Activated CD8-positive, alpha-beta T cell treated with anti-CD3 and anti-CD28 coated beads for 36 hours (primary cell): ENCODE results near the gene GALR2. TPM values are rescaled to one million over a fixed set of nuclear protein-coding genes. Genes with fewer than 3 reads are reported as not detected.

Experiments used
- ATAC-seq: fragments of 200-7000 bp; cut with Tn5 transposase; one replicate; pipeline ENCODE4 v1.10.0; 2021; ENCODE audit warnings: mild to moderate bottlenecking, moderate library complexity
- CTCF ChIA-PET: fragments of 350-600 bp; sonication (Branson Sonifier 250); formaldehyde crosslinking; loops from one replicate; lab custom pipeline; 2021; ENCODE audit warnings: antibody characterized with exemption; lab: Charles Lee
- POLR2A ChIA-PET: fragments of 350-600 bp; sonication (Branson Sonifier 250); formaldehyde crosslinking; loops from one replicate; lab custom pipeline; 2021; ENCODE audit warnings: antibody characterized with exemption; lab: Charles Lee
- DNase-seq: peaks from one replicate; pipeline ENCODE4 v3.0.0-alpha.2; 2020
- H3K27ac Mint-ChIP-seq: one replicate; pipeline ENCODE4 v1.8.0; 2021; ENCODE audit warnings: mild to moderate bottlenecking, mixed read lengths
- H3K27me3 Mint-ChIP-seq: one replicate; pipeline ENCODE4 v1.8.0; 2021; ENCODE audit warnings: mixed read lengths
- H3K36me3 Mint-ChIP-seq: one replicate; pipeline ENCODE4 v1.8.0; 2021; ENCODE audit warnings: low read depth, mixed read lengths
- H3K4me1 Mint-ChIP-seq: one replicate; pipeline ENCODE4 v1.8.0; 2021; ENCODE audit warnings: low read depth, mixed read lengths
- H3K4me3 Mint-ChIP-seq: one replicate; pipeline ENCODE4 v1.8.0; 2021; ENCODE audit warnings: mild to moderate bottlenecking, moderate library complexity, mixed read lengths
- H3K9me3 Mint-ChIP-seq: one replicate; pipeline ENCODE4 v1.8.0; 2021; ENCODE audit warnings: mixed read lengths
- intact Hi-C: fragments of 100-400 bp; cut with micrococcal nuclease; formaldehyde crosslinking; loops from one replicate; pipeline ENCODE4 v1.10.0; 2022
- total RNA-seq, 2 experiments: library from RNA; stranded (reverse); gene quantifications; one replicate each; pipeline ENCODE4 v1.2.3, GENCODE V29; 2021
- TF ChIP-seq, protein P1 (sequence below): fragments of 200-600 bp; IDR thresholded peaks from one replicate; pipeline ENCODE4 v1.8.0; 2022; ENCODE audit warnings: antibody characterized with exemption, mild to moderate bottlenecking

The GALR2 gene
- total RNA-seq, 2 experiments from 2014 or later: 1.6 to 2.1 TPM

- TF ChIP-seq, protein P1, sequence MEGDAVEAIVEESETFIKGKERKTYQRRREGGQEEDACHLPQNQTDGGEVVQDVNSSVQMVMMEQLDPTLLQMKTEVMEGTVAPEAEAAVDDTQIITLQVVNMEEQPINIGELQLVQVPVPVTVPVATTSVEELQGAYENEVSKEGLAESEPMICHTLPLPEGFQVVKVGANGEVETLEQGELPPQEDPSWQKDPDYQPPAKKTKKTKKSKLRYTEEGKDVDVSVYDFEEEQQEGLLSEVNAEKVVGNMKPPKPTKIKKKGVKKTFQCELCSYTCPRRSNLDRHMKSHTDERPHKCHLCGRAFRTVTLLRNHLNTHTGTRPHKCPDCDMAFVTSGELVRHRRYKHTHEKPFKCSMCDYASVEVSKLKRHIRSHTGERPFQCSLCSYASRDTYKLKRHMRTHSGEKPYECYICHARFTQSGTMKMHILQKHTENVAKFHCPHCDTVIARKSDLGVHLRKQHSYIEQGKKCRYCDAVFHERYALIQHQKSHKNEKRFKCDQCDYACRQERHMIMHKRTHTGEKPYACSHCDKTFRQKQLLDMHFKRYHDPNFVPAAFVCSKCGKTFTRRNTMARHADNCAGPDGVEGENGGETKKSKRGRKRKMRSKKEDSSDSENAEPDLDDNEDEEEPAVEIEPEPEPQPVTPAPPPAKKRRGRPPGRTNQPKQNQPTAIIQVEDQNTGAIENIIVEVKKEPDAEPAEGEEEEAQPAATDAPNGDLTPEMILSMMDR: no peak
- DNase-seq (no peak), ATAC-seq (no peak)
- intact Hi-C loops: loop anchor here (2.0 to 5.0 kb wide), 2 partner anchors 63 to 159 kb away; no protein-coding TSS in a partner anchor
- Mint-ChIP-seq H3K4me3 (no peak overlapping the region), H3K9me3 (no peaks in the 10 kb centered on the region), H3K27me3 (no peaks in the 10 kb centered on the region), H3K36me3 (no peaks in the 10 kb centered on the region), H3K4me1 (peaks cover 10% of the 10 kb centered on the region), H3K27ac (no peak overlapping the region)
- ChIA-PET POLR2A (interaction anchor here (1.0 to 7.8 kb wide), 5 partner anchors 14 to 160 kb away, joined by 3 to 83 read pairs (median 4); partner anchors contain the start of genes EXOC7 and UBALD2), CTCF (interaction anchor here (0.9 to 13.9 kb wide), 10 partner anchors 12 to 266 kb away, joined by 3 to 236 read pairs (median 8); no protein-coding TSS in a partner anchor)
Observed at GRCh38 chr17:76119409-76120371, 45.1 kb downstream of the GALR2 start.

- no peak overlapping the region for H3K4me3 Mint-ChIP-seq
- H3K27me3 Mint-ChIP-seq: no peaks in the 10 kb centered on the region
- intact Hi-C loops: loop anchor here (2.0 to 5.0 kb wide), 2 partner anchors 62 to 158 kb away; no protein-coding TSS in a partner anchor
- no peaks in the 10 kb centered on the region for H3K36me3 Mint-ChIP-seq
- TF ChIP-seq, protein P1: no peak
- POLR2A ChIA-PET: interaction anchor here (1.0 to 7.8 kb wide), 6 partner anchors 17 to 159 kb away, joined by 3 to 83 read pairs (median 6); partner anchors contain the start of genes EXOC7 and UBALD2
- ATAC-seq: no peak
- H3K4me1 Mint-ChIP-seq: peaks cover 10% of the 10 kb centered on the region
- CTCF ChIA-PET: interaction anchor here (0.8 to 13.9 kb wide), 20 partner anchors 14 to 261 kb away, joined by 3 to 236 read pairs (median 6); no protein-coding TSS in a partner anchor
- no peaks in the 10 kb centered on the region for H3K9me3 Mint-ChIP-seq
- DNase-seq: no peak
- H3K27ac Mint-ChIP-seq: peak overlapping the region; percentile 17
Observed at GRCh38 chr17:76120658-76121008, 46.1 kb downstream of the GALR2 start.

GRCh38 chr17:76121932-76122430 lies 47.4 kb downstream of the GALR2 start:
- Mint-ChIP-seq H3K4me1 (peaks cover 20% of the 10 kb centered on the region), H3K4me3 (peak overlapping the region; percentile 45), H3K27me3 (no peaks in the 10 kb centered on the region), H3K36me3 (no peaks in the 10 kb centered on the region), H3K9me3 (no peaks in the 10 kb centered on the region), H3K27ac (peak overlapping the region; percentile 77)
- intact Hi-C loops: loop anchor here (2.0 to 5.0 kb wide), 2 partner anchors 60 to 157 kb away; no protein-coding TSS in a partner anchor
- TF ChIP-seq, protein P1: no peak
- DNase-seq: peak; percentile 40
- ATAC-seq: peak; percentile 10
- ChIA-PET POLR2A (interaction anchor here (1.1 to 7.8 kb wide), 6 partner anchors 11 to 158 kb away, joined by 4 to 83 read pairs (median 6); no protein-coding TSS in a partner anchor), CTCF (interaction anchor here (0.5 to 13.9 kb wide), 25 partner anchors 10 to 179 kb away, joined by 3 to 236 read pairs (median 5); no protein-coding TSS in a partner anchor)

- CTCF ChIA-PET: interaction anchor here (1.1 to 13.9 kb wide), 13 partner anchors 10 to 275 kb away, joined by 3 to 236 read pairs (median 6); no protein-coding TSS in a partner anchor
- ATAC-seq: no peak
Observed at GRCh38 chr17:76122431-76123190, 48.0 kb downstream of the GALR2 start.

More at GRCh38 chr17:76122431-76123190, 48.0 kb downstream of the GALR2 start:
- H3K27me3 Mint-ChIP-seq: no peaks in the 10 kb centered on the region
- TF ChIP-seq, protein P1: no peak
- H3K36me3 Mint-ChIP-seq: no peaks in the 10 kb centered on the region
- H3K9me3 Mint-ChIP-seq: no peaks in the 10 kb centered on the region
- H3K4me3 Mint-ChIP-seq: peak overlapping the region; percentile 45
- peaks cover 24% of the 10 kb centered on the region for H3K4me1 Mint-ChIP-seq
- H3K27ac Mint-ChIP-seq: peak overlapping the region; percentile 77
- DNase-seq: no peak
- POLR2A ChIA-PET: interaction anchor here (0.6 to 7.8 kb wide), 9 partner anchors 11 to 157 kb away, joined by 3 to 83 read pairs (median 5); no protein-coding TSS in a partner anchor
- intact Hi-C loops: loop anchor here (5.0 kb wide), 1 partner anchor 60 kb away; no protein-coding TSS in a partner anchor
